Bronchial epithelial cell (primary cell): ENCODE measurements around the gene C4BPA. TPM values are rescaled to one million over a fixed set of nuclear protein-coding genes. Genes with fewer than 3 reads are reported as not detected.

Source experiments
- DNase-seq: peaks from one replicate; pipeline ENCODE4 v3.0.0-alpha.2; 2010; ENCODE audit warnings: low read depth
- FAIRE-seq: peaks from 2 replicates; lab custom pipeline; 2011; peaks lifted over from hg19 to GRCh38; lab: Jason Lieb, UNC
- H3K27me3 ChIP-seq: 2 replicates; pipeline ENCODE4 v1.5.1; 2011; ENCODE audit warnings: low read length; ENCODE audit not compliant: control insufficient read depth, insufficient read depth
- H3K36me3 ChIP-seq: 2 replicates; pipeline ENCODE4 v1.5.1; 2011; ENCODE audit warnings: low read length; ENCODE audit not compliant: control insufficient read depth, insufficient read depth
- H3K4me3 ChIP-seq: 2 replicates; pipeline ENCODE4 v1.5.1; 2011; ENCODE audit warnings: mild to moderate bottlenecking, low read depth, low read length, control low read depth
- CTCF ChIP-seq: IDR thresholded peaks from 2 replicates; pipeline ENCODE4 v1.5.1; 2011; ENCODE audit warnings: mild to moderate bottlenecking, moderate library complexity, low read length, control low read depth, inconsistent platforms; ENCODE audit not compliant: insufficient read depth, severe bottlenecking
- total RNA-seq: library from RNA; depleted of rRNA; stranded (reverse); fragments of >200 nt; gene quantifications from 2 replicates; pipeline ENCODE4 v1.2.1, GENCODE V29; 2014

C4BPA gene
- total RNA-seq, 1 donor from 2014 or later = not detected

- no peak for TF ChIP-seq CTCF
- Histone ChIP-seq H3K36me3 (no peaks in the 10 kb centered on the region), H3K4me3 (no peak overlapping the region), H3K27me3 (peaks cover under 1% of the 10 kb centered on the region)
- FAIRE-seq (no peak), DNase-seq (no peak)
Measured at GRCh38 chr1:207128336-207128921, 24.4 kb downstream of the C4BPA start.

- no peak for FAIRE-seq
- no peak overlapping the region for H3K4me3 ChIP-seq
Measured at GRCh38 chr1:207129053-207129452, 25.0 kb downstream of the C4BPA start.

GRCh38 chr1:207130252-207131036 lies 26.4 kb downstream of the C4BPA start:
- no peak for FAIRE-seq

More at GRCh38 chr1:207129053-207129452, 25.0 kb downstream of the C4BPA start:
- no peak for DNase-seq
- TF ChIP-seq CTCF = no peak
- no peaks in the 10 kb centered on the region for H3K27me3 ChIP-seq
- no peaks in the 10 kb centered on the region for H3K36me3 ChIP-seq

GRCh38 chr1:207131163-207131562 lies 27.1 kb downstream of the C4BPA start:
- Histone ChIP-seq H3K36me3 (no peaks in the 10 kb centered on the region), H3K27me3 (no peaks in the 10 kb centered on the region), H3K4me3 (no peak overlapping the region)
- no peak for TF ChIP-seq CTCF
- FAIRE-seq (peak; percentile 84), DNase-seq (no peak)

More at GRCh38 chr1:207130252-207131036, 26.4 kb downstream of the C4BPA start:
- H3K4me3 ChIP-seq = no peak overlapping the region
- no peak for DNase-seq
- TF ChIP-seq CTCF = no peak
- H3K36me3 ChIP-seq = no peaks in the 10 kb centered on the region
- H3K27me3 ChIP-seq = no peaks in the 10 kb centered on the region

- FAIRE-seq (no peak), DNase-seq (no peak)
- no peak for TF ChIP-seq CTCF
- Histone ChIP-seq H3K27me3 (no peaks in the 10 kb centered on the region), H3K4me3 (no peak overlapping the region), H3K36me3 (no peaks in the 10 kb centered on the region)
Measured at GRCh38 chr1:207134581-207134980, 30.5 kb downstream of the C4BPA start.
